WTC11 (cell line): ENCODE data around the gene CCDC87. TPM values are rescaled to one million over a fixed set of nuclear protein-coding genes. Genes with fewer than 3 reads are reported as not detected.

ENCODE experiments used
- ATAC-seq: fragments of 200-7000 bp; cut with Tn5 transposase; 2 replicates; pipeline ENCODE4 v1.10.0; 2021; ENCODE audit warnings: mild to moderate bottlenecking, moderate library complexity
- CTCF ChIA-PET: fragments of 300-600 bp; sonication (Branson Sonifier 250); formaldehyde crosslinking; loops from one replicate; lab custom pipeline; 2021; ENCODE audit warnings: antibody characterized with exemption; lab: Charles Lee
- POLR2A ChIA-PET: fragments of 350-600 bp; sonication (Branson Sonifier 250); formaldehyde crosslinking; loops from one replicate; lab custom pipeline; 2021; ENCODE audit warnings: antibody characterized with exemption; lab: Charles Lee
- DNase-seq: peaks from one replicate; pipeline ENCODE4 v3.0.0; 2021; ENCODE audit warnings: low spot score
- H3K27ac Mint-ChIP-seq: 2 replicates; pipeline ENCODE4 v1.8.0; 2021; ENCODE audit warnings: mixed read lengths
- H3K27me3 Mint-ChIP-seq: 2 replicates; pipeline ENCODE4 v1.8.0; 2021; ENCODE audit warnings: low read depth, mild to moderate bottlenecking, moderate library complexity, mixed read lengths
- H3K36me3 Mint-ChIP-seq: 2 replicates; pipeline ENCODE4 v1.8.0; 2021; ENCODE audit warnings: mixed read lengths
- H3K4me1 Mint-ChIP-seq: 2 replicates; pipeline ENCODE4 v1.8.0; 2022; ENCODE audit warnings: mixed read lengths
- H3K4me3 Mint-ChIP-seq: 2 replicates; pipeline ENCODE4 v1.8.0; 2021; ENCODE audit warnings: mild to moderate bottlenecking, moderate library complexity, mixed read lengths
- H3K9me3 Mint-ChIP-seq: 2 replicates; pipeline ENCODE4 v1.8.0; 2021; ENCODE audit warnings: mixed read lengths
- ATF1 ChIP-seq: sonication (generic); formaldehyde crosslinking; IDR thresholded peaks from 2 replicates; pipeline ENCODE4 v1.8.1; 2023; ENCODE audit warnings: mild to moderate bottlenecking, moderate library complexity, missing genetic modification reagents
- CBFB ChIP-seq: sonication (generic); formaldehyde crosslinking; IDR thresholded peaks from 2 replicates; pipeline ENCODE4 v1.8.1; 2022; ENCODE audit warnings: mild to moderate bottlenecking, low read depth, missing genetic modification reagents
- EMX1 ChIP-seq: fragments of 250-450 bp; sonication (Bioruptor Pico); IDR thresholded peaks from 2 replicates; pipeline ENCODE4 v1.8.0; 2021; ENCODE audit warnings: mild to moderate bottlenecking
- FOXJ3 ChIP-seq: sonication (generic); formaldehyde crosslinking; IDR thresholded peaks from 2 replicates; pipeline ENCODE4 v1.9.0; 2021; ENCODE audit warnings: missing genetic modification reagents, mild to moderate bottlenecking, borderline replicate concordance
- FOXK1 ChIP-seq: sonication (generic); formaldehyde crosslinking; IDR thresholded peaks from 2 replicates; pipeline ENCODE4 v1.8.0; 2022; ENCODE audit warnings: mild to moderate bottlenecking, moderate library complexity, missing genetic modification reagents
- HMGA2 ChIP-seq: fragments of 250-450 bp; sonication (Bioruptor Pico); IDR thresholded peaks from 2 replicates; pipeline ENCODE4 v1.4.0; 2021; ENCODE audit warnings: mild to moderate bottlenecking, moderate library complexity
- PRRX2 ChIP-seq: fragments of 250-450 bp; sonication (Bioruptor Pico); IDR thresholded peaks from 2 replicates; pipeline ENCODE4 v1.8.0; 2021; ENCODE audit warnings: mild to moderate bottlenecking
- SMAD3 ChIP-seq: sonication (generic); formaldehyde crosslinking; IDR thresholded peaks from 2 replicates; pipeline ENCODE4 v1.8.0; 2022; ENCODE audit warnings: missing genetic modification reagents, mild to moderate bottlenecking, borderline replicate concordance
- SMAD4 ChIP-seq: sonication (generic); formaldehyde crosslinking; IDR thresholded peaks from 2 replicates; pipeline ENCODE4 v1.8.0; 2022; ENCODE audit warnings: mild to moderate bottlenecking, missing genetic modification reagents
- SP1 ChIP-seq: sonication (generic); formaldehyde crosslinking; conservative IDR thresholded peaks from 2 replicates; pipeline ENCODE4 v1.8.1; 2022; ENCODE audit warnings: missing genetic modification reagents
- ZBTB21 ChIP-seq: sonication (generic); formaldehyde crosslinking; IDR thresholded peaks from 2 replicates; pipeline ENCODE4 v1.8.1; 2023; ENCODE audit warnings: mild to moderate bottlenecking, missing genetic modification reagents, borderline replicate concordance
- ZNF416 ChIP-seq: fragments of 250-450 bp; sonication (Bioruptor Pico); IDR thresholded peaks from 2 replicates; pipeline ENCODE4 v1.9.0; 2021; ENCODE audit warnings: mild to moderate bottlenecking, inconsistent platforms
- total RNA-seq: library from RNA; stranded (reverse); gene quantifications from 3 replicates; pipeline ENCODE4 v1.2.3, GENCODE V29; 2021
- TF ChIP-seq, protein P1 (sequence below): fragments of 250-450 bp; sonication (Bioruptor Pico); IDR thresholded peaks from 2 replicates; pipeline ENCODE4 v2.1.2; 2022; ENCODE audit warnings: mild to moderate bottlenecking, moderate library complexity
- TF ChIP-seq, protein P2 (sequence below): sonication (generic); formaldehyde crosslinking; IDR thresholded peaks from 2 replicates; pipeline ENCODE4 v1.8.0; 2022; ENCODE audit warnings: mild to moderate bottlenecking, missing genetic modification reagents
- TF ChIP-seq, protein P3 (sequence below): sonication (generic); formaldehyde crosslinking; IDR thresholded peaks from 2 replicates; pipeline ENCODE4 v1.8.0; 2023; ENCODE audit warnings: missing genetic modification reagents
- TF ChIP-seq, protein P4 (sequence below): sonication (generic); formaldehyde crosslinking; IDR thresholded peaks from 2 replicates; pipeline ENCODE4 v1.8.1; 2023; ENCODE audit warnings: mild to moderate bottlenecking, moderate library complexity, missing genetic modification reagents
- TF ChIP-seq, protein P5 (sequence below): fragments of 250-450 bp; sonication (Bioruptor Pico); IDR thresholded peaks from 2 replicates; pipeline ENCODE4 v1.9.0; 2021; ENCODE audit warnings: mild to moderate bottlenecking, borderline replicate concordance
- TF ChIP-seq, protein P6 (sequence below): sonication (generic); formaldehyde crosslinking; IDR thresholded peaks from 2 replicates; pipeline ENCODE4 v1.8.1; 2022; ENCODE audit warnings: mild to moderate bottlenecking, moderate library complexity, missing genetic modification reagents
- TF ChIP-seq, protein P7 (sequence below): sonication (generic); formaldehyde crosslinking; IDR thresholded peaks from 2 replicates; pipeline ENCODE4 v1.8.1; 2022; ENCODE audit warnings: low read depth, mild to moderate bottlenecking, moderate library complexity, missing genetic modification reagents, borderline replicate concordance

Gene CCDC87
- total RNA-seq, 1 experiment from 2014 or later: 0.85 TPM

DNA sequence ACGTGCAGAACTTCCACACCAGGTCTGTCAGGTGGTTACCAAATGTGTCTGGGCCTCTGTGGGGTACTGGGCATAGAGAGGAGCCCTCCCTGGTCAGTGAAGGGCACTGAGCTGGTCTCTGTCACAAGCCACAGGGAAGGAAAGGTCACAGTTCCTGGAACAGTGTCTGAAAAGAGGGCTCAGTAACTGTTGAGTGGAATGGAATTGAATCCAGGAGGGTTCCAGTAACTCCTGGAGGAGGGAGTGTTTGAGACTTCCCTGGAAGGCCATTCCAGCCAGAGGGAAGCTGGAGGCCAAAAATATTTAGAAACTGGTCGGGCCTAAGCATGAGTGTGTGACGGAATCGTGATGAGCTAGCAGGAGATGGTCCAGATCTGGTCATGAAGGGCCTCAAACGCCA lies 38.3 kb downstream of the CCDC87 start:
- no peaks in the 10 kb centered on the region for H3K4me1 Mint-ChIP-seq
- POLR2A ChIA-PET: no interaction called here

More for the DNA sequence above, 38.3 kb downstream of the CCDC87 start:
- CTCF ChIA-PET: interaction anchor here (1.0 kb wide), 1 partner anchor 38 kb away, joined by 3 read pairs; the partner anchor contains the start of gene CCDC87
- DNase-seq (no peak), ATAC-seq (no peak)
- Mint-ChIP-seq H3K27ac (no peak overlapping the region), H3K4me3 (no peak overlapping the region), H3K27me3 (peaks cover 6% of the 10 kb centered on the region), H3K36me3 (peaks cover 12% of the 10 kb centered on the region), H3K9me3 (no peaks in the 10 kb centered on the region)
- no peak for TF ChIP-seq ATF1 (CRISPR knock-in tag)
- no peak for TF ChIP-seq CBFB
- no peak for TF ChIP-seq PRRX2 (CRISPR knock-in tag)
- TF ChIP-seq SMAD3 (CRISPR knock-in tag): no peak
- TF ChIP-seq, protein P1, sequence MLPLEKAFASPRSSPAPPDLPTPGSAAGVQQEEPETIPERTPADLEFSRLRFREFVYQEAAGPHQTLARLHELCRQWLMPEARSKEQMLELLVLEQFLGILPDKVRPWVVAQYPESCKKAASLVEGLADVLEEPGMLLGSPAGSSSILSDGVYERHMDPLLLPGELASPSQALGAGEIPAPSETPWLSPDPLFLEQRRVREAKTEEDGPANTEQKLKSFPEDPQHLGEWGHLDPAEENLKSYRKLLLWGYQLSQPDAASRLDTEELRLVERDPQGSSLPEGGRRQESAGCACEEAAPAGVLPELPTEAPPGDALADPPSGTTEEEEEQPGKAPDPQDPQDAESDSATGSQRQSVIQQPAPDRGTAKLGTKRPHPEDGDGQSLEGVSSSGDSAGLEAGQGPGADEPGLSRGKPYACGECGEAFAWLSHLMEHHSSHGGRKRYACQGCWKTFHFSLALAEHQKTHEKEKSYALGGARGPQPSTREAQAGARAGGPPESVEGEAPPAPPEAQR (CRISPR knock-in tag): no peak
- no peak for TF ChIP-seq HMGA2
- TF ChIP-seq SP1 (CRISPR knock-in tag): no peak
- TF ChIP-seq FOXJ3: no peak
- TF ChIP-seq, protein P2, sequence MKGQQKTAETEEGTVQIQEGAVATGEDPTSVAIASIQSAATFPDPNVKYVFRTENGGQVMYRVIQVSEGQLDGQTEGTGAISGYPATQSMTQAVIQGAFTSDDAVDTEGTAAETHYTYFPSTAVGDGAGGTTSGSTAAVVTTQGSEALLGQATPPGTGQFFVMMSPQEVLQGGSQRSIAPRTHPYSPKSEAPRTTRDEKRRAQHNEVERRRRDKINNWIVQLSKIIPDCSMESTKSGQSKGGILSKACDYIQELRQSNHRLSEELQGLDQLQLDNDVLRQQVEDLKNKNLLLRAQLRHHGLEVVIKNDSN: no peak
- TF ChIP-seq, protein P3, sequence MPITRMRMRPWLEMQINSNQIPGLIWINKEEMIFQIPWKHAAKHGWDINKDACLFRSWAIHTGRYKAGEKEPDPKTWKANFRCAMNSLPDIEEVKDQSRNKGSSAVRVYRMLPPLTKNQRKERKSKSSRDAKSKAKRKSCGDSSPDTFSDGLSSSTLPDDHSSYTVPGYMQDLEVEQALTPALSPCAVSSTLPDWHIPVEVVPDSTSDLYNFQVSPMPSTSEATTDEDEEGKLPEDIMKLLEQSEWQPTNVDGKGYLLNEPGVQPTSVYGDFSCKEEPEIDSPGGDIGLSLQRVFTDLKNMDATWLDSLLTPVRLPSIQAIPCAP: no peak
- TF ChIP-seq, protein P4, sequence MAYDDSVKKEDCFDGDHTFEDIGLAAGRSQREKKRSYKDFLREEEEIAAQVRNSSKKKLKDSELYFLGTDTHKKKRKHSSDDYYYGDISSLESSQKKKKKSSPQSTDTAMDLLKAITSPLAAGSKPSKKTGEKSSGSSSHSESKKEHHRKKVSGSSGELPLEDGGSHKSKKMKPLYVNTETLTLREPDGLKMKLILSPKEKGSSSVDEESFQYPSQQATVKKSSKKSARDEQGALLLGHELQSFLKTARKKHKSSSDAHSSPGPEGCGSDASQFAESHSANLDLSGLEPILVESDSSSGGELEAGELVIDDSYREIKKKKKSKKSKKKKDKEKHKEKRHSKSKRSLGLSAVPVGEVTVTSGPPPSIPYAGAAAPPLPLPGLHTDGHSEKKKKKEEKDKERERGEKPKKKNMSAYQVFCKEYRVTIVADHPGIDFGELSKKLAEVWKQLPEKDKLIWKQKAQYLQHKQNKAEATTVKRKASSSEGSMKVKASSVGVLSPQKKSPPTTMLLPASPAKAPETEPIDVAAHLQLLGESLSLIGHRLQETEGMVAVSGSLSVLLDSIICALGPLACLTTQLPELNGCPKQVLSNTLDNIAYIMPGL (CRISPR knock-in tag): no peak
- TF ChIP-seq EMX1 (CRISPR knock-in tag): no peak
- no peak for TF ChIP-seq ZBTB21 (CRISPR knock-in tag)
- TF ChIP-seq FOXK1: no peak
- TF ChIP-seq ZNF416 (CRISPR knock-in tag): no peak
- TF ChIP-seq, protein P5, sequence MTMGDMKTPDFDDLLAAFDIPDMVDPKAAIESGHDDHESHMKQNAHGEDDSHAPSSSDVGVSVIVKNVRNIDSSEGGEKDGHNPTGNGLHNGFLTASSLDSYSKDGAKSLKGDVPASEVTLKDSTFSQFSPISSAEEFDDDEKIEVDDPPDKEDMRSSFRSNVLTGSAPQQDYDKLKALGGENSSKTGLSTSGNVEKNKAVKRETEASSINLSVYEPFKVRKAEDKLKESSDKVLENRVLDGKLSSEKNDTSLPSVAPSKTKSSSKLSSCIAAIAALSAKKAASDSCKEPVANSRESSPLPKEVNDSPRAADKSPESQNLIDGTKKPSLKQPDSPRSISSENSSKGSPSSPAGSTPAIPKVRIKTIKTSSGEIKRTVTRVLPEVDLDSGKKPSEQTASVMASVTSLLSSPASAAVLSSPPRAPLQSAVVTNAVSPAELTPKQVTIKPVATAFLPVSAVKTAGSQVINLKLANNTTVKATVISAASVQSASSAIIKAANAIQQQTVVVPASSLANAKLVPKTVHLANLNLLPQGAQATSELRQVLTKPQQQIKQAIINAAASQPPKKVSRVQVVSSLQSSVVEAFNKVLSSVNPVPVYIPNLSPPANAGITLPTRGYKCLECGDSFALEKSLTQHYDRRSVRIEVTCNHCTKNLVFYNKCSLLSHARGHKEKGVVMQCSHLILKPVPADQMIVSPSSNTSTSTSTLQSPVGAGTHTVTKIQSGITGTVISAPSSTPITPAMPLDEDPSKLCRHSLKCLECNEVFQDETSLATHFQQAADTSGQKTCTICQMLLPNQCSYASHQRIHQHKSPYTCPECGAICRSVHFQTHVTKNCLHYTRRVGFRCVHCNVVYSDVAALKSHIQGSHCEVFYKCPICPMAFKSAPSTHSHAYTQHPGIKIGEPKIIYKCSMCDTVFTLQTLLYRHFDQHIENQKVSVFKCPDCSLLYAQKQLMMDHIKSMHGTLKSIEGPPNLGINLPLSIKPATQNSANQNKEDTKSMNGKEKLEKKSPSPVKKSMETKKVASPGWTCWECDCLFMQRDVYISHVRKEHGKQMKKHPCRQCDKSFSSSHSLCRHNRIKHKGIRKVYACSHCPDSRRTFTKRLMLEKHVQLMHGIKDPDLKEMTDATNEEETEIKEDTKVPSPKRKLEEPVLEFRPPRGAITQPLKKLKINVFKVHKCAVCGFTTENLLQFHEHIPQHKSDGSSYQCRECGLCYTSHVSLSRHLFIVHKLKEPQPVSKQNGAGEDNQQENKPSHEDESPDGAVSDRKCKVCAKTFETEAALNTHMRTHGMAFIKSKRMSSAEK (CRISPR knock-in tag): no peak
- no peak for TF ChIP-seq SMAD4
- TF ChIP-seq, protein P6, sequence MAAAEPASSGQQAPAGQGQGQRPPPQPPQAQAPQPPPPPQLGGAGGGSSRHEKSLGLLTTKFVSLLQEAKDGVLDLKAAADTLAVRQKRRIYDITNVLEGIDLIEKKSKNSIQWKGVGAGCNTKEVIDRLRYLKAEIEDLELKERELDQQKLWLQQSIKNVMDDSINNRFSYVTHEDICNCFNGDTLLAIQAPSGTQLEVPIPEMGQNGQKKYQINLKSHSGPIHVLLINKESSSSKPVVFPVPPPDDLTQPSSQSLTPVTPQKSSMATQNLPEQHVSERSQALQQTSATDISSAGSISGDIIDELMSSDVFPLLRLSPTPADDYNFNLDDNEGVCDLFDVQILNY (CRISPR knock-in tag): no peak
- TF ChIP-seq, protein P7, sequence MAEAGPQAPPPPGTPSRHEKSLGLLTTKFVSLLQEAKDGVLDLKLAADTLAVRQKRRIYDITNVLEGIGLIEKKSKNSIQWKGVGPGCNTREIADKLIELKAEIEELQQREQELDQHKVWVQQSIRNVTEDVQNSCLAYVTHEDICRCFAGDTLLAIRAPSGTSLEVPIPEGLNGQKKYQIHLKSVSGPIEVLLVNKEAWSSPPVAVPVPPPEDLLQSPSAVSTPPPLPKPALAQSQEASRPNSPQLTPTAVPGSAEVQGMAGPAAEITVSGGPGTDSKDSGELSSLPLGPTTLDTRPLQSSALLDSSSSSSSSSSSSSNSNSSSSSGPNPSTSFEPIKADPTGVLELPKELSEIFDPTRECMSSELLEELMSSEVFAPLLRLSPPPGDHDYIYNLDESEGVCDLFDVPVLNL (CRISPR knock-in tag): no peak
